Mesendoderm (in vitro differentiated cells): Measurements from ENCODE around the gene ASB13.

Experiments
- DNase-seq: peaks from one replicate; pipeline ENCODE4 v3.0.0; 2013
- H2AK5ac ChIP-seq: 2 replicates; pipeline ENCODE4 v1.6.1; 2013; ENCODE audit warnings: low read length, inconsistent platforms
- H2BK120ac ChIP-seq: 2 replicates; pipeline ENCODE4 v1.6.1; 2013; ENCODE audit warnings: low read depth, mild to moderate bottlenecking, low read length, moderate library complexity, mixed read lengths
- H2BK15ac ChIP-seq: replicated peaks from 2 replicates; pipeline ENCODE4 v1.6.1; 2013; ENCODE audit warnings: low read depth, mild to moderate bottlenecking, moderate library complexity
- H2BK5ac ChIP-seq: 2 replicates; pipeline ENCODE4 v1.6.1; 2013; ENCODE audit warnings: low read length, inconsistent platforms
- H3K18ac ChIP-seq: 2 replicates; pipeline ENCODE4 v1.6.1; 2013; ENCODE audit warnings: mild to moderate bottlenecking, low read length, mixed read lengths
- H3K23ac ChIP-seq: one replicate; pipeline ENCODE4 v1.6.1; 2013; ENCODE audit warnings: low read length
- H3K27ac ChIP-seq: 2 replicates; pipeline ENCODE4 v1.5.1; 2013; ENCODE audit warnings: low read depth, mild to moderate bottlenecking, inconsistent platforms, low read length, moderate library complexity
- H3K27me3 ChIP-seq: 2 replicates; pipeline ENCODE4 v1.6.1; 2013; ENCODE audit warnings: low read length, control low read depth, mild to moderate bottlenecking, inconsistent platforms; ENCODE audit not compliant: insufficient read depth, poor library complexity
- H3K36me3 ChIP-seq: 2 replicates; pipeline ENCODE4 v1.6.1; 2013; ENCODE audit warnings: low read length, inconsistent platforms; ENCODE audit not compliant: control insufficient read depth, insufficient read depth
- H3K4ac ChIP-seq: one replicate; pipeline ENCODE4 v1.6.1; 2013; ENCODE audit warnings: low read depth, mild to moderate bottlenecking, low read length, moderate library complexity
- H3K4me1 ChIP-seq: 2 replicates; pipeline ENCODE4 v1.6.1; 2013; ENCODE audit warnings: low read depth, low read length, inconsistent platforms; ENCODE audit not compliant: control insufficient read depth
- H3K4me2 ChIP-seq: 2 replicates; pipeline ENCODE4 v1.6.1; 2013; ENCODE audit warnings: low read length
- H3K4me3 ChIP-seq: 2 replicates; pipeline ENCODE4 v1.5.1; 2013; ENCODE audit warnings: mild to moderate bottlenecking, low read length
- H3K56ac ChIP-seq: one replicate; pipeline ENCODE4 v1.6.1; 2013; ENCODE audit warnings: low read length
- H3K79me1 ChIP-seq: 2 replicates; pipeline ENCODE4 v1.6.1; 2013; ENCODE audit warnings: low read length, inconsistent platforms
- H3K79me2 ChIP-seq: 2 replicates; pipeline ENCODE4 v1.6.1; 2013; ENCODE audit warnings: mild to moderate bottlenecking, low read length; ENCODE audit not compliant: control insufficient read depth, insufficient read depth
- H3K9ac ChIP-seq: 2 replicates; pipeline ENCODE4 v1.6.1; 2013; ENCODE audit warnings: low read length, inconsistent platforms
- H4K5ac ChIP-seq: one replicate; pipeline ENCODE4 v1.6.1; 2013; ENCODE audit warnings: low read length
- H4K8ac ChIP-seq: one replicate; pipeline ENCODE4 v1.6.1; 2013; ENCODE audit warnings: low read depth, mild to moderate bottlenecking, control low read depth, low read length, moderate library complexity
- WGBS: extraction: QIAGEN DNeasy Blood & Tissue Kit; methylation state at CpG from one replicate; pipeline ENCODE4 v1.1.7; 2013; ENCODE audit warnings: low lambda C conversion rate, missing lambda C conversion rate; ENCODE audit not compliant: insufficient coverage; ENCODE audit errors: extremely low coverage; 5-methylcytosine and 5-hydroxymethylcytosine counted together

ASB13 gene

DNA sequence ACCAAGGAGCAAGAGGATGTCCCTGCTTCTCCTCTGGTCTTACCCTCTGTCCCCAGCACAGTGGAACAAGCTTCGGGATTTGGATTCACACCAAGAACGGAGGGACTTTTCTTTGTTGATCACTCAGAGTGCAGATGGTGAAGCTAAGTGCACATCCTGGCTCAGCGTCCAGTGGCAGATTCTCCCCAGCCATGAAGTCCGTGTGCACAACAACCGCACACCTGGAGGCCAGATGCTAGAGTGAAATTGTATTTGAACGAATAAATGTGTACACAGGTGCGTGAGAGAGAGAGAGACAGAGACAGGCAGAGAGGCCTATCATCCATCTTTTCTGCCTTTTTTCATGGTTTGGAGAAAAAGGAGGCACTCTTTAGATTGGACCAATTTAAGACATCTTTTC lies 31.5 kb downstream of the ASB13 start:
- no peak overlapping the region for H3K4ac ChIP-seq
- H3K9ac ChIP-seq = no peak overlapping the region
- no peak overlapping the region for H4K5ac ChIP-seq
- H3K4me2 ChIP-seq = no peak overlapping the region
- no peaks in the 10 kb centered on the region for H3K4me1 ChIP-seq
- H2BK5ac ChIP-seq = no peak overlapping the region
- H3K18ac ChIP-seq = no peak overlapping the region
- H3K27ac ChIP-seq = no peak overlapping the region
- no CpG with 5 or more reads among the region's 7 CpGs for WGBS
- H3K36me3 ChIP-seq = no peaks in the 10 kb centered on the region
- H3K79me1 ChIP-seq = no peaks in the 10 kb centered on the region
- H3K56ac ChIP-seq = no peak overlapping the region
- H3K23ac ChIP-seq = no peak overlapping the region
- H2AK5ac ChIP-seq = no peak overlapping the region
- no peak overlapping the region for H2BK120ac ChIP-seq
- H3K4me3 ChIP-seq = no peak overlapping the region
- no peak for DNase-seq
- no peak overlapping the region for H2BK15ac ChIP-seq
- H3K27me3 ChIP-seq = no peaks in the 10 kb centered on the region
- H3K79me2 ChIP-seq = no peaks in the 10 kb centered on the region
- H4K8ac ChIP-seq = no peak overlapping the region

DNA sequence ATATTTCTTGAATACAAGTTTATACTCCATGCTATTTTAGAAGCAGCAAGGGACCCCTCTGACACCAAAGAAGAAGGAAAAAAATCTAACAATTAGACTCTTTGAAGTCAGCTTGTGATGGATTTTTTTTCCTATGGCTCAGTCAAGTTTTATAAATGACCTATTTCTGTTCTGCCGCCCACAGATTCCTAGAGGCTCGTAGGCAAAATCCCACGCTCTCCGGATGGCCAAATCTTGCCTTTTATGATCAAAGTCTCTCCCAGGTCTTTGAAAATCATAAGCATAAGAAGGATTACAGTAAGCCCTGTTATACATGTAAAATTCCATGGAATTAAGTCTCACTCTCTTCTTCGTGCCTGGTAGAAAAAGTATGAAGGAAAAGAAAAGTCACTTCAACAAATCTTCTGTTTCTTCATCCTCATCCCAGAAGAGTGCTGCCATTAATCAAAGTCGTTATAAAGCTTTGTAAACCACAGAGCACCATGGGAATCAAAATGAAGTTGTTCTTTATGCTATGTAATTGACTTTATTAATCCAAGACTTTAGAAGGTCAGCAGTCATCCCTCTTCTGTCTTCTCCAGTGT lies 33.1 kb downstream of the ASB13 start:
- Histone ChIP-seq H3K27ac (no peak overlapping the region), H4K5ac (no peak overlapping the region), H3K4me3 (no peak overlapping the region), H4K8ac (no peak overlapping the region), H3K9ac (no peak overlapping the region), H3K36me3 (no peaks in the 10 kb centered on the region), H3K4ac (no peak overlapping the region), H3K27me3 (no peaks in the 10 kb centered on the region), H2BK5ac (no peak overlapping the region), H2BK15ac (no peak overlapping the region), H3K56ac (no peak overlapping the region), H3K79me1 (no peaks in the 10 kb centered on the region), H3K23ac (no peak overlapping the region), H3K79me2 (no peaks in the 10 kb centered on the region), H2AK5ac (no peak overlapping the region), H3K4me2 (no peak overlapping the region), H3K4me1 (no peaks in the 10 kb centered on the region), H2BK120ac (no peak overlapping the region), H3K18ac (no peak overlapping the region)
- no peak for DNase-seq
- WGBS = no CpG with 5 or more reads among the region's 6 CpGs

- WGBS = no CpG with 5 or more reads among the region's 4 CpGs
- Histone ChIP-seq H3K4me3 (no peak overlapping the region), H3K4me1 (no peaks in the 10 kb centered on the region), H4K5ac (no peak overlapping the region), H3K79me2 (no peaks in the 10 kb centered on the region), H3K79me1 (no peaks in the 10 kb centered on the region), H2BK15ac (no peak overlapping the region), H2BK5ac (no peak overlapping the region), H3K4ac (no peak overlapping the region), H3K18ac (no peak overlapping the region), H2BK120ac (no peak overlapping the region), H3K27me3 (no peaks in the 10 kb centered on the region), H2AK5ac (no peak overlapping the region), H3K9ac (no peak overlapping the region), H3K23ac (no peak overlapping the region), H3K4me2 (no peak overlapping the region), H3K56ac (no peak overlapping the region), H3K27ac (no peak overlapping the region), H3K36me3 (no peaks in the 10 kb centered on the region), H4K8ac (no peak overlapping the region)
- DNase-seq = peak; percentile 42
Measured at GRCh38 chr10:5632446-5632845, 33.9 kb downstream of the ASB13 start.

DNA sequence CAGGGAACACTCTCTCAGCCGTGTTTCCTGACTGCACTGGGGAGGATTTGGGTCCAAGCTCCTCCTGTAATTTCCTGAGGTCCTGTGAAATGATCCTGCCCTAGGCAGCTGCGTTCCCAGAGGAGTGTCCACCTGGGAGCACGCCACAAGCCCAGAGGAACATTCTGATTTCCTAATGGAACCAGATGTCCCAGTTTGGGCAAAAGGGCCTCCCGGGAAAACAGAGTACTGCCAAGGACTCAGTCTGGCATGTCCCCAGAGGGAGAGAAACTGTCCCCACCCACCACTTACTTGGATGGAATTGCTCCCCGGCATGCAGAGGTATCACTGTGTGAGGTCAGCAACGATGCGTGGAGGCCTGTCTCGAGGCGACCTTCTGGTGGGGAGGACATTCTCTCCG lies 34.5 kb downstream of the ASB13 start:
- no peaks in the 10 kb centered on the region for H3K36me3 ChIP-seq
- no peak overlapping the region for H3K4me3 ChIP-seq

GRCh38 chr10:5630112-5630436 lies 36.3 kb downstream of the ASB13 start:
- H4K5ac ChIP-seq = no peak overlapping the region
- H2BK120ac ChIP-seq = no peak overlapping the region
- no peaks in the 10 kb centered on the region for H3K36me3 ChIP-seq
- no peak overlapping the region for H3K4me2 ChIP-seq
- no peak overlapping the region for H3K56ac ChIP-seq
- no peak overlapping the region for H3K4ac ChIP-seq
- WGBS = no CpG with 5 or more reads among the region's 8 CpGs
- H3K23ac ChIP-seq = no peak overlapping the region
- no peak overlapping the region for H2BK5ac ChIP-seq
- H3K4me3 ChIP-seq = no peak overlapping the region
- H3K27me3 ChIP-seq = no peaks in the 10 kb centered on the region
- no peaks in the 10 kb centered on the region for H3K79me2 ChIP-seq
- H3K79me1 ChIP-seq = no peaks in the 10 kb centered on the region
- no peak overlapping the region for H3K9ac ChIP-seq
- H3K4me1 ChIP-seq = no peaks in the 10 kb centered on the region
- H2BK15ac ChIP-seq = no peak overlapping the region
- no peak overlapping the region for H4K8ac ChIP-seq
- DNase-seq = no peak
- H2AK5ac ChIP-seq = no peak overlapping the region
- H3K27ac ChIP-seq = no peak overlapping the region
- no peak overlapping the region for H3K18ac ChIP-seq

More for the DNA sequence above, 34.5 kb downstream of the ASB13 start:
- H2AK5ac ChIP-seq = no peak overlapping the region
- no peaks in the 10 kb centered on the region for H3K79me2 ChIP-seq
- no peak overlapping the region for H3K18ac ChIP-seq
- no peak overlapping the region for H3K9ac ChIP-seq
- H4K8ac ChIP-seq = no peak overlapping the region
- no CpG with 5 or more reads among the region's 10 CpGs for WGBS
- no peak overlapping the region for H2BK15ac ChIP-seq
- no peak overlapping the region for H3K4ac ChIP-seq
- no peak overlapping the region for H3K27ac ChIP-seq
- no peak overlapping the region for H2BK5ac ChIP-seq
- H3K79me1 ChIP-seq = no peaks in the 10 kb centered on the region
- no peak overlapping the region for H3K56ac ChIP-seq
- H3K27me3 ChIP-seq = no peaks in the 10 kb centered on the region
- H2BK120ac ChIP-seq = no peak overlapping the region
- H3K23ac ChIP-seq = no peak overlapping the region
- H4K5ac ChIP-seq = no peak overlapping the region
- no peak for DNase-seq
- no peaks in the 10 kb centered on the region for H3K4me1 ChIP-seq
- no peak overlapping the region for H3K4me2 ChIP-seq
